ENCODE data around the gene ACMSD.

DNA sequence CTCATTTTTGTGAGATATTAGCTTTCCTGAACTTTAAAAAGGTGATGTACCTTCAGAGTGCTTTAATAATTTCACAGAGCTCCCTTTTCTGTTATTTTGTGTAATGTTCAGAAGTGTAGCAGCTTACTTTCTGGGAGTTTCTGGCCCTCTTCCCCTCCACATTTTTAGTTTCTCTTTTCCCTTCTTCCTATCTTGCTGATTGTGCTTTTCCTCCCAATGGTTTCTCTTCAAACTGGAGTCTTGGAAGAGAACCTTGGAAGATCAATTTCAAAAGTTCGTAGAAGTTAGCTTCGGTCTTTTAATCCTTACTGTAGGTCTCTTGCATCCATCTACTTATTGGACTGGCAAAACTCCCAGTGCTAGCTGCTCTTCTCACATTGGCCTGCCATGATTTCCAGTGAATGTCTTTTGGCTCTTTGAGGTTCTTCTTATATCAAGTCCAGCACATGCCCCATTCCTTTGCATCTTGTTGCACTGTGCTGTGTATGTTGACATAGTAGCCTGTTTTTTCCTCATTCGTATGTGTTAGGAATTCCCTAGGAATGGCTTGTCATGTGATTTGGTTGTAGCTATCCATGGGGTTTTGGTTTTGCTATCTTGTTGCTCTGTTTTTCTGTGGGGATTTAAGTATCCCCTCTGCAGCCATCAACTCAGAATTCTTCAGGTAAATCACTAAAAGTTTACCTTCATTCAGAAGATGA is 88.0 kb downstream of the ACMSD start:
- TF ChIP-seq, protein P1, sequence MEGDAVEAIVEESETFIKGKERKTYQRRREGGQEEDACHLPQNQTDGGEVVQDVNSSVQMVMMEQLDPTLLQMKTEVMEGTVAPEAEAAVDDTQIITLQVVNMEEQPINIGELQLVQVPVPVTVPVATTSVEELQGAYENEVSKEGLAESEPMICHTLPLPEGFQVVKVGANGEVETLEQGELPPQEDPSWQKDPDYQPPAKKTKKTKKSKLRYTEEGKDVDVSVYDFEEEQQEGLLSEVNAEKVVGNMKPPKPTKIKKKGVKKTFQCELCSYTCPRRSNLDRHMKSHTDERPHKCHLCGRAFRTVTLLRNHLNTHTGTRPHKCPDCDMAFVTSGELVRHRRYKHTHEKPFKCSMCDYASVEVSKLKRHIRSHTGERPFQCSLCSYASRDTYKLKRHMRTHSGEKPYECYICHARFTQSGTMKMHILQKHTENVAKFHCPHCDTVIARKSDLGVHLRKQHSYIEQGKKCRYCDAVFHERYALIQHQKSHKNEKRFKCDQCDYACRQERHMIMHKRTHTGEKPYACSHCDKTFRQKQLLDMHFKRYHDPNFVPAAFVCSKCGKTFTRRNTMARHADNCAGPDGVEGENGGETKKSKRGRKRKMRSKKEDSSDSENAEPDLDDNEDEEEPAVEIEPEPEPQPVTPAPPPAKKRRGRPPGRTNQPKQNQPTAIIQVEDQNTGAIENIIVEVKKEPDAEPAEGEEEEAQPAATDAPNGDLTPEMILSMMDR (conservative IDR thresholded peaks at IDR 0.05; ENCODE audit: low read length): no peak
- TF ChIP-seq EZH2phosphoT487 (IDR thresholded peaks at IDR 0.05; ENCODE audit: borderline replicate concordance, low read depth, low read length): no peak

Data from OCI-LY7 (cell line).